Measurements from ENCODE around the gene MMP24OS.

MMP24OS gene

DNA sequence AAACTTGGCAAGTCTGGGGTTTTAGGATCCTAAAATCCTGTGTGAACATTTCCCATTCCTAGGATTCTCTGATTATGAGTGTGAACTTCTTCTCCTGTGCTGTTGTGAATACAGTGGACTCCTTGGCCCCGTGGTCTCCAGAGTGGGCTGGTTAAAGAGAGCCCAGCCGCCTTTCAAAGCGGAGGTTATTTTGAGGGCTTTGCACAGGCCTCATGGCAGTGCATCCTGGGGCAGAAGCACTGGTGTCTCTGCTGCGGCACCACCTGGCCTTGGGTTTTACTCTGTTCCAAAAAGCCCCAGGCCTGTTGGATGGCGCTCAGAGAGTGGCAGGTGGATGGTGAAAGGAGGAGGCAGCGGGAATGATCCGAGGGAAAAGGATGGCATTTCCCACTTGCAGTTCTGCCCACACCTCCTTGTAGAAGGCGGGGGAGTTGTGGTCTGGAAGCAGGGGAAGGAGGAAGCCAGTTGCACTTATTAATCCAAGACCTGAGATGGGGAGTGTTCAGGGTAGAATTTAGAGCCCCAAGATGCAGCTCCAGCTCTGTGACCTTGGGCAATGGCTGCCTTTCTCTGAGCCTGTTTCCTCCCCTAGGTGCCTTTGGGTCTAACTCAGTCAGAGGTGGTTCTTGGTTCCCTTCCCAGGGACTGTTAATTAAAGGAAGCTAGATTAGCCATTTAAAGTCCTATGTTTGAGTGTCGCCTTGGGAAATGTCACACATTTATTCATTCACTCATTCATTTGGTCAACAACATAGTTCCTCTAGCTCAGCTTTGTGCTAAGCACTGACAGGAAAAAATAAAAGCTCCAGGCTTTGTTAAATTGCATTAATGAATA lies 29.1 kb downstream of the MMP24OS start:
- no peak for DNase-seq (ENCODE audit: low spot score)

- no peak for DNase-seq (ENCODE audit: low spot score)
These were observed 31.2 kb downstream of the MMP24OS start for GRCh38 chr20:35246723-35247122.

GRCh38 chr20:35243986-35244385 lies 33.9 kb downstream of the MMP24OS start:
- DNase-seq (ENCODE audit: low spot score): no peak

- no peak for DNase-seq (ENCODE audit: low spot score)
These were observed 34.6 kb downstream of the MMP24OS start for GRCh38 chr20:35243317-35243716.

DNA sequence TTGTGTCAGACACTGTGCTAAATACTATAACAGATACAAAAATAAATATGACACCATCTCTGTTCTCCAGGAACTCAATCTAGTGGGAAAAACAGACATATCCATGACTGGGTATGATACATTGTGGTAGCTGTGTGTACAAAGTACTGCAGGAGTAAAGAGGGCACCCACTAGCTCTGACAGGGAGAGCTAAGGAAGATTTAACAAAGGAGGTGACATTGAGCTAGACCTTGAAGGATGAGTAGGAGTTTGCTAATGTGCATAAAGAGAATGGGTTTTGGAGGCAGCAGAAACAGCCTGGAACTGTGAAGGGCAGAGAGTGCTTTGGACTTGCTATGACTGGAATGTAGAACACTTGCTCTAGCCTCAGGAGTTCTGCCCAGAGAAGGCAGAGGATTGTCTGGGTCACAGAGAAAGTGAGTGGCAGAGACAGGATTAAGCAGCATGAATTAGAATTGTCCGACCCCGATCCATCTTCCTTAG lies 37.1 kb downstream of the MMP24OS start:
- no peak for DNase-seq (ENCODE audit: low spot score)

- no peak for DNase-seq (ENCODE audit: low spot score)
These were observed 37.7 kb downstream of the MMP24OS start for GRCh38 chr20:35240083-35240810.

DNA sequence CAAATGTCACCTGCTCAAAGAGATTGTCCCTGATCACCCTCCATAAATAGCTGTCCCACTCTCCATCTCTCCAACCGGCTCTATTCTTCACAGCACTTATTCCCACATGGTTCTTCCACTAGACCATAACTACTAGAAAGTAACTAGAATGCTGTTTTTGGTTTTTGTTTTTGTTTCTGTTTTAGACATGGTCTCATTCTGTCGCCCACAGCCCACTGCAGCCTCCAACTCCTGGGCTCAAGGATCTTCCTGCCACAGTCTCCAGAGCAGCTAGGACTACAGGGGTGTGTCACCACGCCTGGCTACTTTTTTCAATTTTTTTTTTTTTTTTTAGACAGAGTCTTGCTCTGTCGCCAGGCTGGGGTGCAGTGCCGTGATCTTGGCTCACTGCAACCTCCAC lies 39.2 kb downstream of the MMP24OS start:
- no peak for DNase-seq (ENCODE audit: low spot score)

DNA sequence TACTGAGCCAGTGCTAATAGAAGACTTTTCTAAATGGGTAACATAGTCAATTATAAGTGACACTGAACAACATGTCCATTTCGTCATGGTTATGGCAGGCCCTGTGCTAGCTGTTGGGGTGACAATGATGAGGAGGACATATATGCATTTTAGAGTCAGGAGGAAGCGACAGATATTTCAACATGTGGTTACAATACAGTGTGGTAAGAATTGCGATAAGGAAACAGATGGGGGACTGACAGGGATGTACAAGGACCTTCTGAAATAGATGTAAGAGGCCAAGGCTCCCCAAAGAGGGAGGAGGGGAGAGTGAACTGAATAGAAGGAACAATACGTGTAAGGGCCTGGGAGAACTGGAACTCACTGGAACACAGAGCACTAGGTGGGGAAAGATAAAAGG lies 39.8 kb downstream of the MMP24OS start:
- DNase-seq (ENCODE audit: low spot score): no peak

- DNase-seq (ENCODE audit: low spot score): no peak
These were observed 40.4 kb downstream of the MMP24OS start for GRCh38 chr20:35237486-35237885.

DNA sequence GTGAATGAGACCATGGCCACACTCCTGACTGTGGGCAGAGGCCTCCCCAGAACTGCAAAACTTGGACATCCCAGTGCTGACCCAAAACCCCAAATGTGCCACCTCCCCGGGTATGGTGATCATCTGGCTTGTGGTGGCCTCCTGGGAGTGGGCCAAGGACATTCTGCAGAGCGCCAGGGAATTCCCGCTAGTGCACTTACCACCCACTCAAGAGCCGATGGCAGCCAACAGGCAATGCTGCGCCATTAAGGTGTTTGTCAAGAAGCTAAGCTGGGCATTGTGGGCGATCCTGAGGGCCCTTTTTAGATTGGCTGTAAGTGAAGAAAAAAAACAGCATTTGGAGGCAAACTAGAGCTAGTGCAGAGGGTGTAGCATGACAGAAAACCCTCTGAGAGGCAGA lies 42.0 kb downstream of the MMP24OS start:
- no peak for DNase-seq (ENCODE audit: low spot score)

GRCh38 chr20:35232575-35232974 lies 45.3 kb downstream of the MMP24OS start:
- no peak for DNase-seq (ENCODE audit: low spot score)

GRCh38 chr20:35226884-35227681 lies 50.8 kb downstream of the MMP24OS start:
- DNase-seq (ENCODE audit: low spot score): no peak
